Uterus (tissue), 4 donors: ENCODE results near the gene MISP. TPM values are rescaled to one million over a fixed set of nuclear protein-coding genes. Genes with fewer than 3 reads are reported as not detected.

Experiments
- DNase-seq, 2 donors: peaks; one replicate each; pipeline ENCODE4 v3.0.0-alpha.2; 2019 to 2020
- H3K27ac ChIP-seq, 2 donors: fragments of 200-600 bp; sonication (generic); 1 replicate in 1 of 2; 2 replicates in 1 of 2; pipeline ENCODE4 v1.5.1; 2016 to 2018
- H3K27me3 ChIP-seq, 2 donors: fragments of 200-600 bp; sonication (generic); one replicate each; pipeline ENCODE4 v1.5.1; 2018 to 2019; ENCODE audit warnings: control low read depth in 1 of 2
- H3K36me3 ChIP-seq, 2 donors: fragments of 200-600 bp; sonication (generic); one replicate each; pipeline ENCODE4 v1.5.1; 2019; ENCODE audit warnings: control low read depth in 1 of 2
- H3K4me1 ChIP-seq, 2 donors: fragments of 200-600 bp; sonication (generic); one replicate each; pipeline ENCODE4 v1.5.1; 2018 to 2019; ENCODE audit warnings: control low read depth in 1 of 2
- H3K4me3 ChIP-seq, 2 donors: fragments of 200-600 bp; sonication (generic); 1 replicate in 1 of 2; 2 replicates in 1 of 2; pipeline ENCODE4 v1.5.1; 2018 to 2019; ENCODE audit warnings: mild to moderate bottlenecking in 1 of 2
- H3K9me3 ChIP-seq, 2 donors: fragments of 200-600 bp; sonication (generic); one replicate each; pipeline ENCODE4 v1.5.1; 2019; ENCODE audit warnings: control low read depth in 1 of 2
- CTCF ChIP-seq, 4 experiments: fragments of 200-600 bp in 2 of 4; fragments of 450-650 bp in 2 of 4; sonication (generic) in 2 of 4; IDR thresholded peaks; one replicate each; pipeline ENCODE4 v1.5.1; 2016 to 2019; ENCODE audit warnings: antibody characterized with exemption in 4 of 4, mild to moderate bottlenecking in 2 of 4, moderate library complexity in 1 of 4
- POLR2A ChIP-seq, 2 donors: fragments of 450-650 bp; IDR thresholded peaks; one replicate each; pipeline ENCODE4 v1.6.1; 2016; ENCODE audit warnings: antibody characterized with exemption in 2 of 2, mild to moderate bottlenecking in 1 of 2, moderate library complexity in 1 of 2
- intact Hi-C: fragments of 100-400 bp; cut with DNase I; formaldehyde crosslinking; loops from one replicate; pipeline ENCODE4 v1.15.1; 2023; ENCODE audit warnings: low total_unique reads
- total RNA-seq, 4 donors: library from RNA; depleted of rRNA in 3 of 4; stranded (reverse); fragments of >200 nt in 3 of 4; gene quantifications; one replicate each; pipeline versions ENCODE4 v1.1.0 to v1.2.4, GENCODE V29; 2014 to 2023
- donor health status: DM: yes; HTN: yes; CAD: no.

Gene MISP
- total RNA-seq, 4 donors from 2014 or later: 0.26 to 5.5 (median 0.39) TPM

GRCh38 chr19:751501-752341 is 809 bp downstream of the MISP start:
- no peak for TF ChIP-seq CTCF (IDR thresholded peaks at IDR 0.05)
- no peak for TF ChIP-seq POLR2A (IDR thresholded peaks at IDR 0.05)
- no peak overlapping the region for H3K27ac ChIP-seq
- no peaks in the 10 kb centered on the region for H3K4me1 ChIP-seq
- intact Hi-C loops: no loop called here
- no peaks in the 10 kb centered on the region for H3K36me3 ChIP-seq
- H3K27me3 ChIP-seq: no peaks in the 10 kb centered on the region
- H3K9me3 ChIP-seq: peaks cover 0 to 9% of the 10 kb centered on the region in 2 donors
- no peak for DNase-seq
- H3K4me3 ChIP-seq: no peak overlapping the region

GRCh38 chr19:752652-753517 is 2.0 kb downstream of the MISP start:
- H3K4me3 ChIP-seq: no peak overlapping the region
- peak in 1 of 2 donors; percentile 65 for DNase-seq
- TF ChIP-seq CTCF (IDR thresholded peaks at IDR 0.05) (no peak), POLR2A (IDR thresholded peaks at IDR 0.05) (no peak)

GRCh38 chr19:754530-754929 is 3.6 kb downstream of the MISP start:
- no peak overlapping the region for H3K4me3 ChIP-seq
- no peaks in the 10 kb centered on the region for H3K4me1 ChIP-seq
- TF ChIP-seq POLR2A (IDR thresholded peaks at IDR 0.05): no peak
- no peak for TF ChIP-seq CTCF (IDR thresholded peaks at IDR 0.05)
- no peak overlapping the region for H3K27ac ChIP-seq
- intact Hi-C loops: no loop called here
- peaks cover 0 to 9% of the 10 kb centered on the region in 2 donors for H3K9me3 ChIP-seq
- no peaks in the 10 kb centered on the region for H3K27me3 ChIP-seq
- no peaks in the 10 kb centered on the region for H3K36me3 ChIP-seq
- DNase-seq: no peak

More at GRCh38 chr19:752652-753517, 2.0 kb downstream of the MISP start:
- no peaks in the 10 kb centered on the region for H3K27me3 ChIP-seq
- no peaks in the 10 kb centered on the region for H3K4me1 ChIP-seq
- no peaks in the 10 kb centered on the region for H3K36me3 ChIP-seq
- intact Hi-C loops: no loop called here
- peaks cover 0 to 2% of the 10 kb centered on the region in 2 donors for H3K9me3 ChIP-seq
- H3K27ac ChIP-seq: peak overlapping the region; percentile 3 to 70

- TF ChIP-seq CTCF (IDR thresholded peaks at IDR 0.05) (no peak), POLR2A (IDR thresholded peaks at IDR 0.05) (no peak)
- intact Hi-C loops: no loop called here
- no peak for DNase-seq
- Histone ChIP-seq H3K27me3 (no peaks in the 10 kb centered on the region), H3K4me3 (no peak overlapping the region), H3K36me3 (no peaks in the 10 kb centered on the region), H3K4me1 (no peaks in the 10 kb centered on the region), H3K27ac (no peak overlapping the region), H3K9me3 (peaks cover 0 to 9% of the 10 kb centered on the region in 2 donors)
Measured at GRCh38 chr19:755063-755462, 4.2 kb downstream of the MISP start.

DNA sequence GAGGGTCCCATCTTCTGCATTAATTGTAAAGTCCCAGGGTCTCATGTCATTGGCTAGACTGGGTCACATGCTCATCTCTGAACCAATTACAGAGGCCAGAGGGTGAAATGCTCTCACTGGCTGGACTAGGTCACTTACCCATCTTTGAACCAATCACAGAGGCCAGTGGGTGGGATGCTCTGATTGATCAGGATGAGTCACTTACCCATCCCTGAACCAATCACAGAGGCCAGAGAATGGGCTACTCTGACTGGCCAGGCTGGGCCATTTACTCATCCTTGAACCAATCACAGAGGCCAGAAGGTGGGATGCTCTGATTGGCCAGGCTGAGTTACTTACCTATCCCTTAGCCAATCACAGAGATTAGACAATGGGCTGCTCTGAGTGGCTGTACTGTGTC is 5.3 kb downstream of the MISP start:
- TF ChIP-seq CTCF (IDR thresholded peaks at IDR 0.05): no peak
- TF ChIP-seq POLR2A (IDR thresholded peaks at IDR 0.05): no peak
- DNase-seq: no peak
- intact Hi-C loops: no loop called here
- no peaks in the 10 kb centered on the region for H3K4me1 ChIP-seq
- no peaks in the 10 kb centered on the region for H3K36me3 ChIP-seq
- no peaks in the 10 kb centered on the region for H3K27me3 ChIP-seq
- H3K27ac ChIP-seq: no peak overlapping the region
- H3K9me3 ChIP-seq: peaks cover 0 to 9% of the 10 kb centered on the region in 2 donors
- no peak overlapping the region for H3K4me3 ChIP-seq
